SK-N-SH treated with all-trans-retinoic acid at 6 μM for 48 hours (cell line): ENCODE results near the gene AK3.

ENCODE experiments used
- CREB5 ChIP-seq: fragments of 250-450 bp; sonication (Bioruptor Pico); IDR thresholded peaks from 2 replicates; pipeline ENCODE4 v1.5.1; 2020; ENCODE audit warnings: low read depth, mild to moderate bottlenecking, moderate library complexity
- ISL1 ChIP-seq: fragments of 250-450 bp; sonication (Bioruptor Pico); IDR thresholded peaks from 2 replicates; pipeline ENCODE4 v2.1.2; 2022; ENCODE audit warnings: mild to moderate bottlenecking, moderate library complexity
- OSR1 ChIP-seq: fragments of 250-450 bp; sonication (Bioruptor Pico); IDR thresholded peaks from 2 replicates; pipeline ENCODE4 v1.8.0; 2022; ENCODE audit warnings: moderate library complexity, mild to moderate bottlenecking, inconsistent platforms
- POU6F1 ChIP-seq: fragments of 250-450 bp; sonication (Bioruptor Pico); IDR thresholded peaks from 2 replicates; pipeline ENCODE4 v1.8.0; 2021; ENCODE audit warnings: low read depth, mild to moderate bottlenecking, moderate library complexity, borderline replicate concordance
- RARB ChIP-seq: fragments of 250-450 bp; sonication (Bioruptor Pico); IDR thresholded peaks from 2 replicates; pipeline ENCODE4 v1.8.0; 2021; ENCODE audit warnings: mild to moderate bottlenecking, moderate library complexity
- ZFP3 ChIP-seq: fragments of 250-450 bp; sonication (Bioruptor Pico); IDR thresholded peaks from 2 replicates; pipeline ENCODE4 v1.5.0; 2020; ENCODE audit warnings: mild to moderate bottlenecking, moderate library complexity

- no peak for TF ChIP-seq CREB5 (CRISPR knock-in tag)
- TF ChIP-seq RARB (CRISPR knock-in tag): no peak
- no peak for TF ChIP-seq POU6F1 (CRISPR knock-in tag)
- no peak for TF ChIP-seq ISL1 (CRISPR knock-in tag)
- TF ChIP-seq OSR1 (CRISPR knock-in tag): no peak
- no peak for TF ChIP-seq ZFP3 (CRISPR knock-in tag)
Observed at GRCh38 chr9:4689687-4690104, 51.3 kb downstream of the AK3 start.
